Effector CD8-positive, alpha-beta T cell (primary cell): ENCODE data around the gene TBX6.

Experiments
- DNase-seq: peaks from one replicate; lab custom pipeline; 2025; lab: John Stamatoyannopoulos, UW

The TBX6 gene

DNA sequence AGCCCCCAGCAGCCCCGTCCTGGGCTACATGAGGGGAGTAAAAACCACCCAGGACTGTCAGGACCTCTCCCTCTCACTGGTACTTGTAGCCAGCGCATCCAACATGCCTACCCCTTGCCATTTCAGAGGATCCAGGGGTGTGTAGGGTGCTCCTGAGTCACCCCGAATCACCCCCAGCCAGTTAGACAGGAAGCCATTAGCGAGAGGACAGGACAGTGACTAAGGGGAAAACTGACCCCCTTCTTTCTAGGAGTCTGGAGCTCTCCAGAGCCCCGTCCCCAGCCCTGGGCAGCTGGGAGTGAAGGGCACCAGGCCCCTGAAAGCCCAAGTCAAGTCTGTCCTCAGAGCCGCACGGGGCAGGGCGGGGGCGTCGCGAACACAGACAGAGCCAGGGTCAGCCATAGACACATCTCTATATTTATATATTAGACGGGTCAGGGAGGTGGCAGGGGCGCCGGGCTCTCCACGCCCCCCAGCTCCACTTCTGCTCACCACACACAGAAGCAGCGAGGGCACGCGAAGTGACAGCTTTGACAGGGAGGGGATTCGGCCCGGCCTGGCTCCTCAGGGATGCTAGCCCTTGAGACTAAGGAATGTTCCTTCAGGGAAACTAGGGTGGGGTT is 22.1 kb upstream of the TBX6 start:
- no peak for DNase-seq

DNA sequence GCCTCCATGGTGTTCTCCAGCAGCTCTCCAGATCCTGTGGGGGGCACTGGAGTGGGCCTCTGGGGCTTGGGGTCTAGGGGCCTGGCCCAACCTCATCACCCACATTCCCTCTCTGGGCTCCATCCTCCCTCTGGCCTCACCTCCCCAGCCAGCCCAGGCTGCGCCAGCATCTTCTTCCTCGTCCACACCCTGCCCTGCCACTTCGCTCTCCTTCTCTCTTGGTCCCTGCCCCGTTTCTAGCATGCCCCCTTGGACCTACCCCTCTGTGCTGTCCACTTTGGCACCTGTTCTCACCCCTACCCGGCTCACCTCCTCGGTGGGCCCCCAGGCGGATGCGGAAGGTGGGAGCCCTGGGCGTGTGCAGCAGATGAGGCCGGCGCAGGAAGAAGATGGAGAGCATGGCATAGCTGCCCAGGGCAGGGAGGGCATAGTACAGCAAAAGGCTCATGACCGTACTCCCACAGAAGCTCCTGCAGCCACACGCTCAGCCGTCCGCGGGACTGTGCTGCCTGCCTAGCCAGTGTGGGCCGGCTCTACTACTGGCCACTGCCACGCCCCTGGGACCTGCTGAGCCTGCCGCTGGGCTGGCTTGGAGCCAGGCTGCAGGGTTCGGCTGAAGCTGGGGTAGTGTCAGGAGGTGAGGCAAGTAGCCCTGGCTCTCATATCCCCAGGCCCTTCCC is 21.4 kb upstream of the TBX6 start, which contains the start of gene GDPD3:
Gene GDPD3, minus strand, starts transcription at position 507 of the 680 bp plus-strand sequence. Its CDS starts 59 bp downstream, at position 448.
- DNase-seq = no peak

- peak; percentile 24 for DNase-seq
Measured at GRCh38 chr16:30112197-30113030, 20.7 kb upstream of the TBX6 start.

- DNase-seq = no peak
Measured at GRCh38 chr16:30110661-30111060, 18.9 kb upstream of the TBX6 start.

- no peak for DNase-seq
Measured at GRCh38 chr16:30108059-30108850, 16.5 kb upstream of the TBX6 start.

DNA sequence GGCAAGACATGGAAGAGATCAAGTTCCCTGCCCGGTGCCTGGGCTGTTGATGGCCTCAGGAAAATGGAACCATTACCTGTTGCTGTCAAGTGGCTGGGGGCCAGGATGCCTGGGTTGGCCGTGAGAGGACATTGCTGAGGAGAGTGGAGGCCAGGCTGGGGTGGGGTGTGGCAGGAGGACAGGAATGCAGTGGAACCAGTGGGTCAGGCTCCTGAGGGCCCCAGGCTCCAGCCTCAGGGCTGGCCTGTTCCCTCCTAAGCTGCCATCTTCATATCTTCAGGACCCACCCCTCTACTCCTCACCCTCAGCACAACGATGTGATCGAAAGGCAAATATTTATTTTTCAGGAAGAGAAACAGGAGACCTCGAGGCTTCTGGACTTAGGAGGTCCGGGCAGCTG is 12.8 kb upstream of the TBX6 start:
- no peak for DNase-seq

DNA sequence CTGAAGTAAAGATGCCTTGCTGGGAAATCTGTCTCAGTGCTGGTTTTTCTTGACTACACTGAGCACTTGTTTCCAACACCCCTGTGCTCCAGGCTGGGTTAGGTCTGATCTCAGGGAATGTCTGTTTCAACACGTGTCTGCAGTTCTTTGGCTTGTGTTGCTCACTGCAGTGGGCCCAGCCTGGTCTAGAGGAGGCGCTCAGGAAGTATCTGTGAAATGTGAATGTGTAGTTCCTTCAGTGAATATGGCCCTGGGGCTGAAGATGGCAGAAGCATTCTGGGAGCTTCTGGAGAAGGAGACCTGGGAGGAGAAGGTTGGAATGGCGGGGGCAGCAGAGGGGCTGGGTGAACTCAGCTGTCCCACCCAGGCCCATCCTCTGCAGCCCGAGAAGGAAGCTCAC is 12.4 kb upstream of the TBX6 start:
- DNase-seq = no peak

DNA sequence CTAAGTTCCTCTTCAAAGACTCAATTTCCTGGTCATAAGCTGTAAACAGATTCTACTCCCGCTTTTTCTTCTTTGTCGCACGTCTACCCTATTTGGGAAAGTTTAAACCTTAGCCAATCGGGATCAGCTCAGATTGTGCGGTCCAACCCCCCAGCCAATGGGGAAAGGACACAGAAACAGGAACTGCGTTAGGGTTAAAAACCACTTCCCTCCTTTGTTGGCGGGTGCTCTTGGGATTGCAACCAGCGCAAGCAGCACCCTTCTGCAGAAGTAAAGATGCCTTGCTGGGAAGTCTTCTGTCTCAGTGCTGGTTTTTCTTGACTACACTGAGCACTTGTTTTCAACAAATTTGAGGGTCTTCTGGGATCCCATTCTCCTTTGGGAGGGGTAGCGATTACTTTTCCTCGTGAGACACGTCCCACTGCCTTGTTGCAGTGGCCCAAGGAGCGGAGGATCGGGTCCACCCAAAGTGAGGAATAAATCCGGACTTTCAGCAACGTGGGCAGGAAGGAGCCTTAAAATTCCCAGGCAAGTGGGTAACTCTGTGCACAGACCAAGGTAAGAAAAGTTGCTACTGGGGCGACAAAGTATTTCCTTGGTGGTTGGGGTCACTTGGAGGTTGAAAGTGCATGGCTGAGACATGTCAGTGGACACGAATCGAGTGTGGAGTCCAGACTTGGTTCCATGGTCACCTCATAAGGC is 5.3 kb upstream of the TBX6 start:
- no peak for DNase-seq

DNA sequence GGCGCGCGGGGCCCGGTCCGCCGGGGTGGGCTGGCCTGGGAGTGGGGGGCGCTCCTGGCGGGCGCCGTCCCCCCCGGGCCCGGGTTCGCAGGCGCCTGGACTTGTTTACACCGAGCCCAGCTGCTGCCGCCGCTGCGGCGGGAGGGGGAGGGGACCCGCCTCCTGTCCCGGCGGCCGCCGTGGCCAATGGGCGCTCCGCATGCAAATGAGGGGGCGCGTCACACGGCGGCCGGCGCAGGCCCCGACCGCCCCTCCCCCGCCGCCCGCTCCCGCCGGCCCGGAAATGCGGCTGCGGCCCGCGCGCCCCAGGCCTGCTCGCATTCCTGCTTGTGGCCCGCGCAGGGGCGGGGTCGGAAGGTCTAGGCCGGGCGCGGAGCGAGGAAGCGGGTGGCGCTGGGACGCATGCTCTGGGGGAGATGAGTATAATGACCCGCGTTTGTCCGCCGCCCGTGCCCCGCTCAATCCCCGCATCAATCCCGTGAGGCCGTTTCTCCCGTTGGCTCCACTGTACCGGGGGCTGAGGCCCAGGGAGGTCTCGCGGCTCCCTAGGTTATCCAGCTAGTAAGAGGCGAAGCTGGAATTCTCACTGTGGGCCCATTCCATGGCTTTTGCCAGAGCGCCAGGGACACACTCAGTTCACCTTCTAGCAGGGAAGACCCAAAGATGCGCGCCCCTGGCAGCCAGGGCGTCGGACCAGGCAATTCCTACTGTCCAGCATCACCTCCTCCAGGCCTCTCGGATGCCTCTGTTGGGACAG is 4.6 kb upstream of the TBX6 start, which contains the start of gene YPEL3:
Gene YPEL3, minus strand, starts transcription at position 109 of the 757 bp plus-strand sequence. CDS start 731 bp downstream, outside the sequence.
- peak; percentile 77 for DNase-seq

DNA sequence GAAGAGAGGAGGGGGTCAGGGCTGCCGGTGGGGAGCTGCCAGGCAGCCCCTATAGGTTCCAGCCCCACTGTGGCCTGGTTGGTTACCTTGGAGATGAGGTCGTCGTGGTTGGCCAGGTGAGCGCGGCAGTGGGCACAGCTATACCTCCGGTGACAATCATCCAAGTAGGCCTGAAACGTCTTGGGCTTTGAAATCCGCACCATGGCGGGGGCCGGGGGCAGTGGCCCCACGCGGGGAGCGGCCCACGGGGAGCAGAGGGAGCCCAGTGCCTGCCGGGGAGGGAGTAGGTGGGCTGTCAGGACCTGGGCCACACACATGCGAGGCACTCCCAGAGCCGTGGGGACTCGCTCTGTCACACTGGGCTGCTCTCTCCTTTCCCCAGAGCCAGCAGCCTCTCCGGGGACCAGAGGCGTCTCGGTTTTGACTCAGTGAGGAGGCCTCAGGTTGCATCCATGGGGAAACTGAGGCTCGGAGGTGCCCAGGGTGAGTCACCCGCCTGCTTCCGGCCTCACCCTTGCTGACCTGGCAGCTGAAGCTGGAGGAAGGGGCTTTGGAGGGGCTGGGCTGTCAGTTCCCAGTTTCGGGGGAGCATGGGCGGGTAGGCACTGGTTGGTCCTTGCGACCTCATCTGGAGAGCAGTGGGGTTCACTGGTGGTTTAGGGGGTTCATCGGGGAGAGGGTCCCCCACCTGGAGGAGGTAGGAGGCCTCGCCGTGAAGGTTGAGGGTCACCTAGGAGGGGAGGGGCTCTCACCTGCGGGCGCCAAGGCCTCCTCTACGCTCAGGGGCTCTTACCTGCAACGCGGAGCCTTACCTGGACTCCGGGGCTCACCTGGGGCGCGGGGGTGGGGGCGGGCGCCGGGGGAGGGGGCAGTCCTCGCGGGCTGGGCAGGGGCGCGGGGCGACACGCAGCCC is 3.7 kb upstream of the TBX6 start:
- DNase-seq = no peak

- DNase-seq = no peak
Measured at GRCh38 chr16:30094541-30095165, 2.9 kb upstream of the TBX6 start.

- peak; percentile 41 for DNase-seq
Measured at GRCh38 chr16:30092373-30093010, 768 bp upstream of the TBX6 start.

DNA sequence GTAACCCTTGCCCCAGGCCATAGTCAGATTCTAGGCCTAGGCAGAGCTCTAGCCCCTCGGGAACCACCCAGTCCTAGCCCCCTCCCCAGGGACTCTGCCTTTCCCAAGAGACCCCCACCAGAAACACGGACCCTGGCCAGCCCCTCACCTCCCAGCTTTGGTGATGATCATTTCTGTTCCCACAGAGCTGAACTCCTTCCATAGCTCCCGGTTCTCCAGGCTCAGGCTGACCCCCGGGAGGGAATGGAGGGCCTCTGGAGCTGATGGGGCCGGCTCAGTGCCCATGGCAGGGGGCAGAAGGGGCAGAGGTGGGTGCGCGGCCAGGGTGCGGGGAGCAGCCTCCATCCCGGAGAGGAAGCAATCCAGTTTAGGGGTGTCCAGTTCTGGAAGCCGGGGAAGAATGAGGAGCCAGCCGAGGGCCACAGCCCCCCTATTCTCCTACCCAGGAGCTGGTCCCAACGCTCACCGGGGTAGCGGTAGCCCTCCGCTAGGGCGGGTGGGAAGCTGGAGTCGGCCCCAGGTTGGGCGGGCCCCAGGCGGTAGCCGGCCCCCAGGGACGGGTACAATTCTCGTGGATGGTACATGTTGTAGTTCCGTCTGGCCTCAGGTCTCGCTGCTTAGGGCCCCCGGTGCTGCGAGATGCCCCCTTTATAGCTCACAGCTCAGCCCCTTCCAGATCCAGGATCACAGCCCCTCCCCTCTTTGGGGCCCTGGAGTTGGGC is 953 bp downstream of the TBX6 start:
- no peak for DNase-seq

DNA sequence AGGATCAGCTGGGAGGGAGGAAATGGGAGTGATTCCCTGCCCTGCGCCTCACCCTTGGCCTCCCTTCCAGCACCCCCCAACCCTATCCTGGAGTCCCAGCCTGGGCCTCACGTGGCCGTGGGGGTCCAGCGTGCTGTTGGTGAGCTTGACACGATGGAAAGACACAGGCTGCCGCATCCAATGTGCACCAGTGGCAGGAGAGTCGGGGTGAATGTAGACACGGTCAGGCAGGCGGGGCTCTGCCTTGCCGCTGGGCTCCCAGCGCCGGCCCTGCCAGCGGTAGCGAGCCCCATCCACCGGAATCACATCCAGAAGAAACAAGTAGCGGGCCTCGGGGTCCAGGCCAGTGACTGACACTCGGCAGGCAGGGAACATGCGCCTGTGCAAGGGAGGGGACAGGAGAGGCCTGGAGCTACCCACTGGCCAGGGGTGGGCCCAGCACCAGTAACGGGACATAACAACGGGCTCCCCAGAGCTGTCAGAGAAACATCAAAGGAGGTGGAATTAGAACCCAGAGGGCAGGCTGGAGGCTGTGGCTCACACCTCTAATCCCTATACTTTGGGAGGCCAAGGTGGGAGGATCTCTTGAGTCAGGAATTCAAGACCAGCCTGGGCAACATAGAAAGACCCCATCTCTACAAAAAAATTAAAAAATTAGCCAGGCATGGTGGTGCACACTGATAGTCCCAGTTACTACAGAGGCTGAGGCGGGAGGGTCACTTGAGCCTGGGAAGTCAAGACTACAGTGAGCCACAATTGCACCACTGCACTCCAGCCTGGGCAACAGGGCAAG is 2.7 kb downstream of the TBX6 start:
- no peak for DNase-seq

GRCh38 chr16:30088237-30088831 is 3.4 kb downstream of the TBX6 start:
- no peak for DNase-seq

GRCh38 chr16:30087181-30087898 is 4.4 kb downstream of the TBX6 start:
- DNase-seq = no peak
